ENCODE results near the gene STXBP1. TPM values are rescaled to one million over a fixed set of nuclear protein-coding genes. Genes with fewer than 3 reads are reported as not detected.

STXBP1 gene
- total and polyA plus RNA-seq, 8 donors = 5.2 to 77.7 (median 17.6) TPM

DNA sequence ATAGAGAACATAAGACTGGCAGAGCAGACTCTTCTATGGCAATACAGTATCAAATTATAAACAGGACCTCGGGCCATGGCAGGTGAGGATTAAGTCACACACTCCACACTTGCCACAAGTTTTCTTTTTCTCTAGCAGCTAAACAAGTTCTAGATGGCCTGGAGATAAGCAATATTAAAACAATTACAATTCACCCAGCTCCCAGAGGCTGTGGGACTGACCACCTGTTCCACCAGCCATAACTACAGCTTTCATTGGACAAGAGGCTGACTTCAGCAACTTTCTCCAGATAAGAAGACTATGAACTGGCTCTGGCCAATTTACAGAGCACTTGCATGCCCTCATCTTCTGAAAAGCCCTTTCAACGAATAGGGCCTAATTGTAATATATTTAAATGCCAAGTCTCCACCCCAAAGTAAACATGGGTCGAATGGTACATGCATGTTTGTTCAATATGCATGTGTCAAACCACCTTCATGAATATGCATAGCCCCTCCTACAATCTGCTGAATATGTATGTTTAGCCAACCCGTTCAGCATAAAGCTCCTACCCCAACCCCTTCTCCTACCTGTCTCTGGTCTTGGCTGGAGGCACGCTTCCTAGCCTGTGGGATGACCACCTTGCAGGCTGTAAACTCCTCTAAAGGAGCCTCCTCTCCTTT lies 88.6 kb downstream of the STXBP1 start:
- no peak for TF ChIP-seq POLR2AphosphoS5 (IDR thresholded peaks at IDR 0.05)
- TF ChIP-seq POLR2A (IDR thresholded peaks at IDR 0.05) = no peak
- TF ChIP-seq EP300 (IDR thresholded peaks at IDR 0.05) = no peak
- TF ChIP-seq, protein P1, sequence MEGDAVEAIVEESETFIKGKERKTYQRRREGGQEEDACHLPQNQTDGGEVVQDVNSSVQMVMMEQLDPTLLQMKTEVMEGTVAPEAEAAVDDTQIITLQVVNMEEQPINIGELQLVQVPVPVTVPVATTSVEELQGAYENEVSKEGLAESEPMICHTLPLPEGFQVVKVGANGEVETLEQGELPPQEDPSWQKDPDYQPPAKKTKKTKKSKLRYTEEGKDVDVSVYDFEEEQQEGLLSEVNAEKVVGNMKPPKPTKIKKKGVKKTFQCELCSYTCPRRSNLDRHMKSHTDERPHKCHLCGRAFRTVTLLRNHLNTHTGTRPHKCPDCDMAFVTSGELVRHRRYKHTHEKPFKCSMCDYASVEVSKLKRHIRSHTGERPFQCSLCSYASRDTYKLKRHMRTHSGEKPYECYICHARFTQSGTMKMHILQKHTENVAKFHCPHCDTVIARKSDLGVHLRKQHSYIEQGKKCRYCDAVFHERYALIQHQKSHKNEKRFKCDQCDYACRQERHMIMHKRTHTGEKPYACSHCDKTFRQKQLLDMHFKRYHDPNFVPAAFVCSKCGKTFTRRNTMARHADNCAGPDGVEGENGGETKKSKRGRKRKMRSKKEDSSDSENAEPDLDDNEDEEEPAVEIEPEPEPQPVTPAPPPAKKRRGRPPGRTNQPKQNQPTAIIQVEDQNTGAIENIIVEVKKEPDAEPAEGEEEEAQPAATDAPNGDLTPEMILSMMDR (IDR thresholded peaks at IDR 0.05) = no peak
- peaks cover 0 to 25% (median 13%) of the 10 kb centered on the region in 4 donors for H3K4me1 ChIP-seq
- H3K36me3 ChIP-seq = no peaks in the 10 kb centered on the region
- peaks cover 0 to 5% (median 0%) of the 10 kb centered on the region in 3 donors for H3K27me3 ChIP-seq
- WGBS, 5 donors = 49 to 71% (median 61%) methylated on average over 5 of the region's 5 CpGs
- no peak for DNase-seq
- H3K4me3 ChIP-seq = no peak overlapping the region
- H3K9me3 ChIP-seq = no peaks in the 10 kb centered on the region
- intact Hi-C loops (cut with DNase I; ENCODE audit: low total_unique reads) = no loop called here
- H3K27ac ChIP-seq = peak overlapping the region in 2 of 5 donors; percentile 82 to 91

GRCh38 chr9:127703289-127703946 lies 91.3 kb downstream of the STXBP1 start:
- no peak for TF ChIP-seq POLR2AphosphoS5 (IDR thresholded peaks at IDR 0.05)
- no peak for TF ChIP-seq POLR2A (IDR thresholded peaks at IDR 0.05)
- TF ChIP-seq, protein P1 (IDR thresholded peaks at IDR 0.05) = no peak
- no peak for TF ChIP-seq EP300 (IDR thresholded peaks at IDR 0.05)
- no peak for DNase-seq
- peaks cover 0 to 25% (median 13%) of the 10 kb centered on the region in 4 donors for H3K4me1 ChIP-seq
- H3K27me3 ChIP-seq = peaks cover 0 to 5% (median 0%) of the 10 kb centered on the region in 3 donors
- no peak overlapping the region for H3K27ac ChIP-seq
- intact Hi-C loops (cut with DNase I; ENCODE audit: low total_unique reads) = no loop called here
- no peak overlapping the region for H3K4me3 ChIP-seq
- no peaks in the 10 kb centered on the region for H3K9me3 ChIP-seq
- 64 to 74% (median 73%) methylated on average over 8 to 9 of the region's 9 CpGs for WGBS, 5 donors
- H3K36me3 ChIP-seq = no peaks in the 10 kb centered on the region

DNA sequence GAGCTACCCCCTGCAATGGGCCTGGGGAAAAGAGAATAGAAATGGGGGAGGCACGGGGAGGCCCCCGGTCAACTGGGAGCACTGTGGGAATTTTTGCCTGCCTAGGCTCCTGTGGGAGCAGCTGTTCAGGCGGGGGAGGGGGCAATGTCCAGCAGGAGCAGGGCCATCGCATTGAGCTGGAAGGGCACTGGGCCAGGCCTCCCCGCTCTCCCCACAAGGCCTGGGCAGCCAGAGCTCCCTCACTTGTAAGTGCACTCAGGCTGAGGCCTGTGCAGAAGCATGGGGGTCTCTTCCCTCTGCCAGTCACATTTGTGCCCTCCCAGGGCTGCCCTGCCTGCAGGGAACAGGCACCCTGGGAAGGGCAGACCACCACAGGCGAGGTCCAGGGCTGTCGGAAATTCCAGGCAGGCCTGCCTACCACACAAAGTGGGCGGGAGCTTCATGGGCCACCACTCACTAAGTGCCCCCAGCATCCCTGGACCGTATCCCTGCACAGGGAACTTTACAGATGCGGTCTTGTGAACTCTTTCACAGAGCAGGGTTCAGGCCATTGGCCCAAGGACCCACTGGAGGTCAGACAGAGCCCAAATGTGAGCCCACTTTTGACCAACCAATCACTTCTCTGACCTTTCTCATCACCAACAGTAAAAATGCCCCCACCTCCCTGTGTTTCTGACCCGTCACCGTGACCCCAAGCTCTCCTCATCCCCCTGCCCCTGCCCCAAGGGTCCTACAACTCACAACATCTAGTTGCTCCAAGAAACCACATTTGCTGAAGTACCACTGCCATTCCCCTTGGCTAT lies 93.7 kb downstream of the STXBP1 start:
- no peak overlapping the region for H3K4me3 ChIP-seq
- H3K27ac ChIP-seq = no peak overlapping the region
- peaks cover 0 to 5% (median 0%) of the 10 kb centered on the region in 3 donors for H3K27me3 ChIP-seq
- H3K4me1 ChIP-seq = peaks cover 0 to 6% (median 0%) of the 10 kb centered on the region in 4 donors
- no peaks in the 10 kb centered on the region for H3K36me3 ChIP-seq
- intact Hi-C loops (cut with DNase I; ENCODE audit: low total_unique reads) = no loop called here
- DNase-seq = no peak
- 80 to 95% (median 82%) methylated on average over 7 to 12 of the region's 12 CpGs for WGBS, 5 donors
- no peak for TF ChIP-seq POLR2AphosphoS5 (IDR thresholded peaks at IDR 0.05)
- TF ChIP-seq, protein P1 (IDR thresholded peaks at IDR 0.05) = no peak
- TF ChIP-seq POLR2A (IDR thresholded peaks at IDR 0.05) = no peak
- TF ChIP-seq EP300 (IDR thresholded peaks at IDR 0.05) = no peak
- H3K9me3 ChIP-seq = no peaks in the 10 kb centered on the region

GRCh38 chr9:127706836-127707241 lies 94.8 kb downstream of the STXBP1 start, which contains the start of gene CFAP157:
Gene CFAP157 (plus strand): TSS chr9:127706988. CDS start chr9:127707032, 44 bp downstream.
- 58 to 67% (median 60%) methylated on average over 10 to 11 of the region's 11 CpGs for WGBS, 5 donors
- no peaks in the 10 kb centered on the region for H3K36me3 ChIP-seq
- intact Hi-C loops (cut with DNase I; ENCODE audit: low total_unique reads) = no loop called here
- no peaks in the 10 kb centered on the region for H3K9me3 ChIP-seq
- H3K27ac ChIP-seq = no peak within 1 kb of the TSS
- H3K4me3 ChIP-seq = no peak within 1 kb of the TSS
- peak; percentile 28 to 71 for DNase-seq
- TF ChIP-seq POLR2AphosphoS5 (IDR thresholded peaks at IDR 0.05) = no peak
- no peak for TF ChIP-seq POLR2A (IDR thresholded peaks at IDR 0.05)
- TF ChIP-seq EP300 (IDR thresholded peaks at IDR 0.05) = no peak
- TF ChIP-seq, protein P1 (IDR thresholded peaks at IDR 0.05) = no peak
- peaks cover 0 to 5% (median 0%) of the 10 kb centered on the region in 3 donors for H3K27me3 ChIP-seq
- peaks cover 0 to 4% (median 0%) of the 10 kb centered on the region in 4 donors for H3K4me1 ChIP-seq

All from stomach (tissue), 9 donors.